Endothelial cell (in vitro differentiated cells): ENCODE results near the gene TPP1. TPM values are rescaled to one million over a fixed set of nuclear protein-coding genes. Genes with fewer than 3 reads are reported as not detected.
A peak's percentile ranks its signal among the peaks of the same experiment; 100 is the strongest.

Source experiments
- DNase-seq: peaks from one replicate; pipeline ENCODE4 v3.0.0; 2021; ENCODE audit warnings: low spot score
- H3K27ac Mint-ChIP-seq: one replicate; pipeline ENCODE4 v1.8.0; 2021; ENCODE audit warnings: mixed read lengths, inconsistent platforms; ENCODE audit not compliant: unreplicated experiment
- H3K27me3 Mint-ChIP-seq: one replicate; pipeline ENCODE4 v1.8.0; 2021; ENCODE audit warnings: mild to moderate bottlenecking, moderate library complexity, mixed read lengths, inconsistent platforms; ENCODE audit not compliant: unreplicated experiment
- H3K36me3 Mint-ChIP-seq: one replicate; pipeline ENCODE4 v1.8.0; 2021; ENCODE audit warnings: mild to moderate bottlenecking, low read depth, mixed read lengths, inconsistent platforms; ENCODE audit not compliant: unreplicated experiment
- H3K4me1 Mint-ChIP-seq: one replicate; pipeline ENCODE4 v1.8.0; 2021; ENCODE audit warnings: mild to moderate bottlenecking, mixed read lengths, inconsistent platforms; ENCODE audit not compliant: unreplicated experiment
- H3K4me3 Mint-ChIP-seq: one replicate; pipeline ENCODE4 v1.8.0; 2021; ENCODE audit warnings: mild to moderate bottlenecking, mixed read lengths, inconsistent platforms; ENCODE audit not compliant: unreplicated experiment
- H3K9me3 Mint-ChIP-seq: one replicate; pipeline ENCODE4 v1.8.0; 2021; ENCODE audit warnings: mixed read lengths, inconsistent platforms; ENCODE audit not compliant: unreplicated experiment
- CTCF ChIP-seq: fragments of 200-600 bp; sonication (generic); IDR thresholded peaks from one replicate; pipeline ENCODE4 v1.5.0; 2021; ENCODE audit warnings: antibody characterized with exemption; ENCODE audit not compliant: unreplicated experiment
- total RNA-seq: library from RNA; stranded (reverse); fragmentation: NEBNext Ultra II Directional; extraction: Animal tissue kit (Norgen Biotek cat#: 25700); gene quantifications from one replicate; pipeline ENCODE4 v1.2.1, GENCODE V29; 2021; ENCODE audit not compliant: unreplicated experiment

The TPP1 gene
- total RNA-seq, 1 donor from 2014 or later, result 52.9 TPM

- H3K9me3 Mint-ChIP-seq, result no peaks in the 10 kb centered on the region
- H3K27ac Mint-ChIP-seq, result no peak overlapping the region
- peaks cover 33% of the 10 kb centered on the region for H3K36me3 Mint-ChIP-seq
- no peak overlapping the region for H3K4me3 Mint-ChIP-seq
- H3K27me3 Mint-ChIP-seq, result peaks cover 6% of the 10 kb centered on the region
- no peak for TF ChIP-seq CTCF
- H3K4me1 Mint-ChIP-seq, result peaks cover 7% of the 10 kb centered on the region
- no peak for DNase-seq
Observed at GRCh38 chr11:6596239-6596877, 22.9 kb downstream of the TPP1 start.

- Mint-ChIP-seq H3K4me3 (no peak overlapping the region), H3K4me1 (peaks cover 7% of the 10 kb centered on the region)
- DNase-seq, result no peak
Observed at GRCh38 chr11:6594142-6594768, 25.0 kb downstream of the TPP1 start.

GRCh38 chr11:6588018-6588417 lies 31.2 kb downstream of the TPP1 start:
- H3K4me1 Mint-ChIP-seq, result no peaks in the 10 kb centered on the region
- no peak overlapping the region for H3K27ac Mint-ChIP-seq
- H3K4me3 Mint-ChIP-seq, result no peak overlapping the region
- no peak for DNase-seq
- no peaks in the 10 kb centered on the region for H3K9me3 Mint-ChIP-seq
- peaks cover 18% of the 10 kb centered on the region for H3K36me3 Mint-ChIP-seq
- H3K27me3 Mint-ChIP-seq, result no peaks in the 10 kb centered on the region
- TF ChIP-seq CTCF, result no peak

More at GRCh38 chr11:6594142-6594768, 25.0 kb downstream of the TPP1 start:
- TF ChIP-seq CTCF, result no peak
- Mint-ChIP-seq H3K9me3 (no peaks in the 10 kb centered on the region), H3K27me3 (peaks cover 4% of the 10 kb centered on the region), H3K36me3 (peaks cover 27% of the 10 kb centered on the region), H3K27ac (peak overlapping the region; percentile 36)

GRCh38 chr11:6587360-6587953 lies 31.8 kb downstream of the TPP1 start:
- Mint-ChIP-seq H3K4me3 (no peak overlapping the region), H3K27me3 (no peaks in the 10 kb centered on the region), H3K4me1 (no peaks in the 10 kb centered on the region), H3K9me3 (no peaks in the 10 kb centered on the region), H3K36me3 (peaks cover 18% of the 10 kb centered on the region), H3K27ac (no peak overlapping the region)
- TF ChIP-seq CTCF, result no peak
- no peak for DNase-seq
